A549 (cell line): ENCODE measurements around the gene TXNRD1. TPM values are rescaled to one million over a fixed set of nuclear protein-coding genes. Genes with fewer than 3 reads are reported as not detected.

Experiments
- ATAC-seq, 2 experiments: fragments of 200-7000 bp in 1 of 2; fragments of >200 bp in 1 of 2; cut with Nextera tagmentation in 1 of 2; cut with Tn5 transposase in 1 of 2; 3 replicates each; pipeline versions ENCODE4 v1.8.0 to v1.9.1; 2018 to 2020; ENCODE audit warnings: mild to moderate bottlenecking in 1 of 2, moderate library complexity in 1 of 2
- CTCF ChIA-PET: fragments of 300-600 bp; sonication (Branson Sonifier 250); formaldehyde crosslinking; extraction: SDS; loops from one replicate; lab custom pipeline; 2021; ENCODE audit warnings: antibody characterized with exemption, inconsistent platforms; lab: Yijun Ruan, JAX
- POLR2A ChIA-PET: fragments of 350-600 bp; formaldehyde crosslinking; extraction: SDS; loops from one replicate; lab custom pipeline; 2021; ENCODE audit warnings: antibody characterized with exemption, inconsistent platforms; lab: Yijun Ruan, JAX
- DNase-seq, 2 experiments: peaks; one replicate each; pipeline versions ENCODE4 v3.0.0 to v3.0.0-alpha.2; 2011 to 2016; ENCODE audit warnings: low read depth in 1 of 2, low spot score in 1 of 2
- FAIRE-seq: peaks from 2 replicates; lab custom pipeline; 2011; peaks lifted over from hg19 to GRCh38; lab: Jason Lieb, UNC
- H3K27ac ChIP-seq, 2 experiments: fragments of >200 bp; sonication (Bioruptor Twin); formaldehyde crosslinking; 3 replicates each; pipeline ENCODE4 v1.5.1; 2016 to 2017
- H3K4me1 ChIP-seq: fragments of >200 bp; sonication (Bioruptor Twin); formaldehyde crosslinking; 3 replicates; pipeline ENCODE4 v1.6.1; 2016
- H3K4me2 ChIP-seq: fragments of >200 bp; sonication (Bioruptor Twin); formaldehyde crosslinking; 3 replicates; pipeline ENCODE4 v1.6.1; 2016
- H3K4me3 ChIP-seq: fragments of >200 bp; sonication (Bioruptor Twin); formaldehyde crosslinking; 3 replicates; pipeline ENCODE4 v1.5.1; 2016
- H3K9me3 ChIP-seq: fragments of >200 bp; sonication (Bioruptor Twin); formaldehyde crosslinking; 3 replicates; pipeline ENCODE4 v1.6.1; 2016
- CBX2 ChIP-seq: fragments of 200-600 bp; sonication (generic); IDR thresholded peaks from 2 replicates; pipeline ENCODE4 v1.6.1; 2016; ENCODE audit warnings: low read depth, mild to moderate bottlenecking, borderline replicate concordance
- EHF ChIP-seq: fragments of 250-450 bp; sonication (Bioruptor Pico); IDR thresholded peaks from 2 replicates; pipeline ENCODE4 v1.5.0; 2020; ENCODE audit warnings: mild to moderate bottlenecking
- EHMT2 ChIP-seq: fragments of 200-600 bp; sonication (generic); IDR thresholded peaks from 2 replicates; pipeline ENCODE4 v1.6.1; 2016; ENCODE audit warnings: antibody characterized with exemption, low read depth, mild to moderate bottlenecking, moderate library complexity
- HOXB13 ChIP-seq: fragments of 250-450 bp; sonication (Bioruptor Pico); IDR thresholded peaks from 2 replicates; pipeline ENCODE4 v1.5.0; 2020; ENCODE audit warnings: low read depth, mild to moderate bottlenecking, moderate library complexity
- HOXB5 ChIP-seq: fragments of 250-450 bp; sonication (Bioruptor Pico); IDR thresholded peaks from 2 replicates; pipeline ENCODE4 v1.5.0; 2020; ENCODE audit warnings: mild to moderate bottlenecking, moderate library complexity
- KDM1A ChIP-seq: fragments of 200-600 bp; sonication (generic); IDR thresholded peaks from 2 replicates; pipeline ENCODE4 v1.6.1; 2016; ENCODE audit warnings: low read depth, mild to moderate bottlenecking
- KDM5A ChIP-seq: fragments of 200-600 bp; sonication (generic); IDR thresholded peaks from 2 replicates; pipeline ENCODE4 v1.6.1; 2016; ENCODE audit warnings: antibody characterized with exemption, mild to moderate bottlenecking
- MAZ ChIP-seq: fragments of 150-350 bp; IDR thresholded peaks from 2 replicates; pipeline ENCODE4 v1.6.1; 2014; ENCODE audit warnings: antibody characterized with exemption, low read depth, low read length, borderline replicate concordance
- NFE2L2 ChIP-seq: fragments of 150-350 bp; conservative IDR thresholded peaks from 2 replicates; pipeline ENCODE4 v1.6.1; 2014; ENCODE audit warnings: low read length
- POLR2A ChIP-seq: IDR thresholded peaks from 2 replicates; pipeline ENCODE4 v1.6.1; 2012; ENCODE audit warnings: mild to moderate bottlenecking, low read length
- RFX5 ChIP-seq: fragments of 450-650 bp; IDR thresholded peaks from 2 replicates; pipeline ENCODE4 v1.7.1; 2014; ENCODE audit warnings: antibody characterized with exemption, mild to moderate bottlenecking, moderate library complexity
- SREBF2 ChIP-seq: fragments of 450-650 bp; IDR thresholded peaks from 2 replicates; pipeline ENCODE4 v1.6.1; 2014; ENCODE audit warnings: mild to moderate bottlenecking, moderate library complexity
- TP53 ChIP-seq: fragments of 250-450 bp; sonication (Bioruptor Pico); IDR thresholded peaks from 2 replicates; pipeline ENCODE4 v1.5.0; 2021; ENCODE audit warnings: mild to moderate bottlenecking, moderate library complexity
- USF2 ChIP-seq: fragments of 450-650 bp; IDR thresholded peaks from 2 replicates; pipeline ENCODE4 v1.6.1; 2014; ENCODE audit warnings: antibody characterized with exemption
- ZNF302 ChIP-seq: fragments of 250-450 bp; sonication (Bioruptor Pico); IDR thresholded peaks from 2 replicates; pipeline ENCODE4 v1.9.0; 2021; ENCODE audit warnings: inconsistent platforms, mild to moderate bottlenecking, moderate library complexity
- WGBS: methylation state at CpG from one replicate; pipeline ENCODE4 v1.1.6; 2017; ENCODE audit errors: missing lambda C conversion rate; 5-methylcytosine and 5-hydroxymethylcytosine counted together
- polyA plus RNA-seq, 4 experiments: library from polyadenylated mRNA; depleted of rRNA in 3 of 4; stranded (reverse); fragments of >200 nt; fragmentation: RNase III in 1 of 4; extraction: RNeasy Plus Mini Kit Qiagen cat#74134 plus additional on column Dnase treatment in 1 of 4; gene quantifications; 2 replicates in 3 of 4; 3 replicates in 1 of 4; pipeline ENCODE4 v1.2.3, GENCODE V29; 2011 to 2017
- TF ChIP-seq, protein P1 (sequence below): IDR thresholded peaks from 2 replicates; pipeline ENCODE4 v1.6.1; 2012; ENCODE audit warnings: low read depth, borderline replicate concordance
- TF ChIP-seq, protein P2 (sequence below): fragments of 150-350 bp; IDR thresholded peaks from 2 replicates; pipeline ENCODE4 v1.6.1; 2014; ENCODE audit warnings: low read depth, mild to moderate bottlenecking, low read length
- TF ChIP-seq, protein P3 (sequence below): fragments of 250-450 bp; sonication (Bioruptor Pico); IDR thresholded peaks from 2 replicates; pipeline ENCODE4 v1.5.0; 2021; ENCODE audit warnings: mild to moderate bottlenecking, moderate library complexity, borderline replicate concordance
- TF ChIP-seq, protein P4 (sequence below): fragments of >200 bp; sonication (Bioruptor Twin); formaldehyde crosslinking; IDR thresholded peaks from 3 replicates; pipeline ENCODE4 v1.5.1; 2016

Gene TXNRD1
- polyA plus RNA-seq, 2 of the 4 experiments (the other 2 are of a cell fraction), result 899 to 1,230 TPM

- Histone ChIP-seq H3K4me2 (no peak overlapping the region), H3K4me3 (no peak overlapping the region), H3K9me3 (peaks cover 47% of the 10 kb centered on the region), H3K27ac (no peak overlapping the region), H3K4me1 (no peaks in the 10 kb centered on the region)
- ChIA-PET CTCF (interaction anchor here (1.8 kb wide), 1 partner anchor 7 kb away, joined by 8 read pairs; no protein-coding TSS in a partner anchor), POLR2A (no interaction called here)
- ATAC-seq (no peak; a peak in 1 of 6 replicates), DNase-seq (no peak), FAIRE-seq (no peak)
- TF ChIP-seq, protein P1, sequence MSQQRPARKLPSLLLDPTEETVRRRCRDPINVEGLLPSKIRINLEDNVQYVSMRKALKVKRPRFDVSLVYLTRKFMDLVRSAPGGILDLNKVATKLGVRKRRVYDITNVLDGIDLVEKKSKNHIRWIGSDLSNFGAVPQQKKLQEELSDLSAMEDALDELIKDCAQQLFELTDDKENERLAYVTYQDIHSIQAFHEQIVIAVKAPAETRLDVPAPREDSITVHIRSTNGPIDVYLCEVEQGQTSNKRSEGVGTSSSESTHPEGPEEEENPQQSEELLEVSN, result no peak
- TF ChIP-seq, protein P2, sequence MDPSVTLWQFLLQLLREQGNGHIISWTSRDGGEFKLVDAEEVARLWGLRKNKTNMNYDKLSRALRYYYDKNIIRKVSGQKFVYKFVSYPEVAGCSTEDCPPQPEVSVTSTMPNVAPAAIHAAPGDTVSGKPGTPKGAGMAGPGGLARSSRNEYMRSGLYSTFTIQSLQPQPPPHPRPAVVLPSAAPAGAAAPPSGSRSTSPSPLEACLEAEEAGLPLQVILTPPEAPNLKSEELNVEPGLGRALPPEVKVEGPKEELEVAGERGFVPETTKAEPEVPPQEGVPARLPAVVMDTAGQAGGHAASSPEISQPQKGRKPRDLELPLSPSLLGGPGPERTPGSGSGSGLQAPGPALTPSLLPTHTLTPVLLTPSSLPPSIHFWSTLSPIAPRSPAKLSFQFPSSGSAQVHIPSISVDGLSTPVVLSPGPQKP, result no peak
- TF ChIP-seq HOXB5 (no peak), KDM5A (no peak), EHF (CRISPR knock-in tag) (no peak), EHMT2 (no peak), RFX5 (no peak), CBX2 (no peak), POLR2A (no peak), NFE2L2 (no peak), TP53 (CRISPR knock-in tag) (no peak), SREBF2 (no peak), ZNF302 (CRISPR knock-in tag) (no peak), KDM1A (no peak), MAZ (no peak), USF2 (no peak), HOXB13 (no peak)
- TF ChIP-seq, protein P3, sequence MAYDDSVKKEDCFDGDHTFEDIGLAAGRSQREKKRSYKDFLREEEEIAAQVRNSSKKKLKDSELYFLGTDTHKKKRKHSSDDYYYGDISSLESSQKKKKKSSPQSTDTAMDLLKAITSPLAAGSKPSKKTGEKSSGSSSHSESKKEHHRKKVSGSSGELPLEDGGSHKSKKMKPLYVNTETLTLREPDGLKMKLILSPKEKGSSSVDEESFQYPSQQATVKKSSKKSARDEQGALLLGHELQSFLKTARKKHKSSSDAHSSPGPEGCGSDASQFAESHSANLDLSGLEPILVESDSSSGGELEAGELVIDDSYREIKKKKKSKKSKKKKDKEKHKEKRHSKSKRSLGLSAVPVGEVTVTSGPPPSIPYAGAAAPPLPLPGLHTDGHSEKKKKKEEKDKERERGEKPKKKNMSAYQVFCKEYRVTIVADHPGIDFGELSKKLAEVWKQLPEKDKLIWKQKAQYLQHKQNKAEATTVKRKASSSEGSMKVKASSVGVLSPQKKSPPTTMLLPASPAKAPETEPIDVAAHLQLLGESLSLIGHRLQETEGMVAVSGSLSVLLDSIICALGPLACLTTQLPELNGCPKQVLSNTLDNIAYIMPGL (CRISPR knock-in tag), result no peak
- TF ChIP-seq, protein P4, sequence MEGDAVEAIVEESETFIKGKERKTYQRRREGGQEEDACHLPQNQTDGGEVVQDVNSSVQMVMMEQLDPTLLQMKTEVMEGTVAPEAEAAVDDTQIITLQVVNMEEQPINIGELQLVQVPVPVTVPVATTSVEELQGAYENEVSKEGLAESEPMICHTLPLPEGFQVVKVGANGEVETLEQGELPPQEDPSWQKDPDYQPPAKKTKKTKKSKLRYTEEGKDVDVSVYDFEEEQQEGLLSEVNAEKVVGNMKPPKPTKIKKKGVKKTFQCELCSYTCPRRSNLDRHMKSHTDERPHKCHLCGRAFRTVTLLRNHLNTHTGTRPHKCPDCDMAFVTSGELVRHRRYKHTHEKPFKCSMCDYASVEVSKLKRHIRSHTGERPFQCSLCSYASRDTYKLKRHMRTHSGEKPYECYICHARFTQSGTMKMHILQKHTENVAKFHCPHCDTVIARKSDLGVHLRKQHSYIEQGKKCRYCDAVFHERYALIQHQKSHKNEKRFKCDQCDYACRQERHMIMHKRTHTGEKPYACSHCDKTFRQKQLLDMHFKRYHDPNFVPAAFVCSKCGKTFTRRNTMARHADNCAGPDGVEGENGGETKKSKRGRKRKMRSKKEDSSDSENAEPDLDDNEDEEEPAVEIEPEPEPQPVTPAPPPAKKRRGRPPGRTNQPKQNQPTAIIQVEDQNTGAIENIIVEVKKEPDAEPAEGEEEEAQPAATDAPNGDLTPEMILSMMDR, result no peak
- WGBS, result 87% methylated on average over 8 of the region's 8 CpGs
Measured at GRCh38 chr12:104230304-104231095, 14.9 kb downstream of the TXNRD1 start.
